Body of pancreas (tissue), 4 donors: ENCODE results near the gene NAPG. TPM values are rescaled to one million over a fixed set of nuclear protein-coding genes. Genes with fewer than 3 reads are reported as not detected.
"Not testable (repeated sequence)": the region's sequence is repeated elsewhere in the genome, so short reads cannot be mapped to it uniquely, and the experiment has no call there.

Experiments used
- ATAC-seq: fragments of 150-250 bp; one replicate; pipeline ENCODE4 v1.9.1; 2016
- DNase-seq, 4 donors: peaks; one replicate each; pipeline ENCODE4 v3.0.0-alpha.2; 2019
- H3K27ac ChIP-seq, 4 donors: fragments of 200-600 bp; sonication (generic); 1 replicate in 3 of 4; 2 replicates in 1 of 4; pipeline versions ENCODE4 v1.5.1 to v1.6.1; 2016 to 2019; ENCODE audit warnings: mild to moderate bottlenecking in 1 of 4, mixed read lengths in 1 of 4, moderate library complexity in 1 of 4
- H3K27me3 ChIP-seq, 2 donors: fragments of 200-600 bp; sonication (generic); one replicate each; pipeline ENCODE4 v1.6.0; 2016; ENCODE audit warnings: mild to moderate bottlenecking in 1 of 2
- H3K36me3 ChIP-seq, 2 donors: fragments of 200-600 bp; sonication (generic); replicated peaks in 1 of 2; 2 replicates each; pipeline ENCODE4 v1.5.1; 2016; ENCODE audit warnings: low read depth in 2 of 2; ENCODE audit not compliant: insufficient read depth in 1 of 2
- H3K4me1 ChIP-seq: fragments of 200-600 bp; sonication (generic); one replicate; pipeline ENCODE4 v1.6.0; 2016
- H3K4me3 ChIP-seq, 2 donors: fragments of 200-600 bp; sonication (generic); 1 replicate in 1 of 2; 2 replicates in 1 of 2; pipeline ENCODE4 v1.5.1; 2016 to 2019
- H3K9me3 ChIP-seq, 3 donors: fragments of 200-600 bp; sonication (generic); 1 replicate in 2 of 3; 2 replicates in 1 of 3; pipeline ENCODE4 v1.5.1; 2016
- POLR2A ChIP-seq, 3 donors: fragments of 450-650 bp; IDR thresholded peaks; one replicate each; pipeline ENCODE4 v1.6.1; 2016; ENCODE audit warnings: antibody characterized with exemption in 3 of 3, mild to moderate bottlenecking in 2 of 3
- WGBS, 2 donors: methylation state at CpG; one replicate each; pipeline ENCODE4 v1.1.5; 2017; 5-methylcytosine and 5-hydroxymethylcytosine counted together
- intact Hi-C: fragments of 100-400 bp; cut with DNase I; formaldehyde crosslinking; loops from one replicate; pipeline ENCODE4 v1.15.1; 2023
- total RNA-seq, 2 donors: library from RNA; depleted of rRNA; stranded (reverse); fragments of >200 nt; gene quantifications; one replicate each; pipeline ENCODE4 v1.1.0, GENCODE V29; 2016
- TF ChIP-seq, protein P1 (sequence below), 7 experiments: fragments of 450-650 bp in 4 of 7; fragments of 200-600 bp in 3 of 7; sonication (generic) in 3 of 7; IDR thresholded peaks; one replicate each; pipeline ENCODE4 v1.5.1; 2016 to 2019; ENCODE audit warnings: antibody characterized with exemption in 7 of 7

The NAPG gene
- total RNA-seq, 2 donors from 2014 or later: 22.4 to 27.5 TPM

DNA sequence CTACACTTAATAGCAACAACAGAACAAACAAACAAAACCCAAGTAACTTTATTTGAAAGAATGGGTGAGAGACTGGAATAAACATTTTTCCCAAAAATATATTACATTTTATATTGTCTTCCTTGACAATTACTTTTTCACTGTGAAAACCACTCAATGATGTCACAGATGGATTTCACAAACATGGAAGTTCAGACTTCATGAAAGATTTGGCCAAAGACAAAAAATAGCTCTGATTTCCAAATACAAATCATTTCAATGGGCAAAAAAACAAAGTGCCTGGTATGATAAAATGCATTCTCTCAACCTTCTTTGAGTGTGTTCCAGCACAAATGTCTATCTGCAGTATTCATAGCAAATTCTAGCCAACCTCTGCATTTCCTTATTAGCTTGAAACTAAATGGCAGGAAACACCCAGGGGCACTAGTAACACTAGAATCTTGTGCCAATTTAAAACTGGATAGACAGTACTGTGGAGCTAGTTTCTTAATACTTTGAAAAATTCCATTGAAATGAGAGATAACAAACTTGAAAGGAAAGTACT lies 28.5 kb upstream of the NAPG start:
- Histone ChIP-seq H3K9me3 (no peaks in the 10 kb centered on the region), H3K36me3 (no peaks in the 10 kb centered on the region), H3K4me1 (no peaks in the 10 kb centered on the region), H3K27ac (no peak overlapping the region), H3K4me3 (no peak overlapping the region), H3K27me3 (no peaks in the 10 kb centered on the region)
- intact Hi-C loops: no loop called here
- DNase-seq (no peak), ATAC-seq (no peak)
- no peak for TF ChIP-seq POLR2A (IDR thresholded peaks at IDR 0.05)
- TF ChIP-seq, protein P1, sequence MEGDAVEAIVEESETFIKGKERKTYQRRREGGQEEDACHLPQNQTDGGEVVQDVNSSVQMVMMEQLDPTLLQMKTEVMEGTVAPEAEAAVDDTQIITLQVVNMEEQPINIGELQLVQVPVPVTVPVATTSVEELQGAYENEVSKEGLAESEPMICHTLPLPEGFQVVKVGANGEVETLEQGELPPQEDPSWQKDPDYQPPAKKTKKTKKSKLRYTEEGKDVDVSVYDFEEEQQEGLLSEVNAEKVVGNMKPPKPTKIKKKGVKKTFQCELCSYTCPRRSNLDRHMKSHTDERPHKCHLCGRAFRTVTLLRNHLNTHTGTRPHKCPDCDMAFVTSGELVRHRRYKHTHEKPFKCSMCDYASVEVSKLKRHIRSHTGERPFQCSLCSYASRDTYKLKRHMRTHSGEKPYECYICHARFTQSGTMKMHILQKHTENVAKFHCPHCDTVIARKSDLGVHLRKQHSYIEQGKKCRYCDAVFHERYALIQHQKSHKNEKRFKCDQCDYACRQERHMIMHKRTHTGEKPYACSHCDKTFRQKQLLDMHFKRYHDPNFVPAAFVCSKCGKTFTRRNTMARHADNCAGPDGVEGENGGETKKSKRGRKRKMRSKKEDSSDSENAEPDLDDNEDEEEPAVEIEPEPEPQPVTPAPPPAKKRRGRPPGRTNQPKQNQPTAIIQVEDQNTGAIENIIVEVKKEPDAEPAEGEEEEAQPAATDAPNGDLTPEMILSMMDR (IDR thresholded peaks at IDR 0.05): no peak

DNA sequence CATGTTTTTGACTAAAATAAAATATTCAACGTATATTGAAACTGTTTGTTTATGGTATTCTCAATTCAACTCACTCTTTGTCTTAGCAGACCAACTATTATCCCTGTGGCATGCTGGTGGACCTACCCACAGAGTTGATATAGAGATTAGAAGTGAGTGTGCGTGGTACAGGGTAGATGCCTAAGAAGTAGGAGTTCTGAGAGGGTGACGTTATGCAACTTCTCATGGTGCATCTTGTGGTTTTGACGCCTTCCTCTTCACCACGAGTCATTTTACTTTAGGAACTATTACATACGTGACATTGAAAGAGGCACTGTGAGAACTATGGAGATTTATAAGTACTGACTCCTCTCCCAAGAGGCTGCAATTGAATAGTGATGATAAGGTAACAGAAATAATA lies 26.6 kb upstream of the NAPG start:
- WGBS, 2 donors: 68 to 76% methylated on average over 6 of the region's 6 CpGs

DNA sequence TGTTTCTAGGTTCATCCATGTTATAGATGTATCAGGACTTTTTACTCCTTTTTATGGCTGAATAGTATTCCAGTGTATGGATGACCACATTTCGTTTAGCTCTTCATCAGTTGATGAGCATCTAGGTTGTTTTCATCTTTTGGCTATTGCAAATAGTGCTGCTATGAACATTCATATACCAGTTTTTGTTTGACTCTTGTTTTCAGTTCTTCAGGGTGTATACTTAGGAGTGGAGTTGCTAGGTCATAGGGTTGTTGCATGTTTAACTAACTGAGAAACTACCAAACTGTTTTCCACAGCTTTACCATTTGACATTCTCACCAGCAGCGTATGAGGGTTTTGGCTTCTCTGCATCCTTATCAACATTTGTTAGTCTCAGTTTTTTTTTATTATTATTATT lies 25.8 kb upstream of the NAPG start:
- ATAC-seq: no peak
- Histone ChIP-seq H3K27me3 (no peaks in the 10 kb centered on the region), H3K36me3 (no peaks in the 10 kb centered on the region), H3K9me3 (no peaks in the 10 kb centered on the region), H3K4me3 (no peak overlapping the region), H3K4me1 (no peaks in the 10 kb centered on the region), H3K27ac (no peak overlapping the region)
- intact Hi-C loops: no loop called here
- 46 to 90% methylated on average over 2 of the region's 2 CpGs for WGBS, 2 donors
- no peak for TF ChIP-seq POLR2A (IDR thresholded peaks at IDR 0.05)
- TF ChIP-seq, protein P1 (IDR thresholded peaks at IDR 0.05): no peak
- no peak for DNase-seq

More for the DNA sequence above, 26.6 kb upstream of the NAPG start:
- Histone ChIP-seq H3K4me1 (no peaks in the 10 kb centered on the region), H3K9me3 (no peaks in the 10 kb centered on the region), H3K36me3 (no peaks in the 10 kb centered on the region), H3K27ac (no peak overlapping the region), H3K4me3 (no peak overlapping the region), H3K27me3 (no peaks in the 10 kb centered on the region)
- no peak for TF ChIP-seq POLR2A (IDR thresholded peaks at IDR 0.05)
- TF ChIP-seq, protein P1 (IDR thresholded peaks at IDR 0.05): no peak
- DNase-seq (no peak), ATAC-seq (no peak)
- intact Hi-C loops: no loop called here

DNA sequence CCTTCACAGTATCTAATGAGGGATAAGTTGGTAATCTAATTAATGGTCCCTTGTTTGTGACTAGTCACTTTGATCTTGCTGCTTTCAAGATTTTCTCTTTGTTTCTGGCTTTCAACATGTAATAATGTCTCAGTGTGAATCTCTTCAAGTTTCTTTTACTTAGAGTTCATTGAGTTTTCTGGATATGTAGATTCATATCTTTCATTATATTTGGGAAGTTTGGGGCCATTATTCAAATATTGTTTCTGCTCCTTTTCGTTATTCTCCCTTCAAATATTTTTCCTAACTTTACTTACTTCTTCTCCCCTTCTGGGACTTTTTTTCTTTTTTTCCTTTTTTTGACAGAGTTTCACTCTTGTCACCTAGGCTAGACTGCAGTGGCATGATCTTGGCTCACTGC lies 21.1 kb upstream of the NAPG start:
- ATAC-seq (no peak), DNase-seq (no peak)
- H3K9me3 ChIP-seq: peaks cover 0 to 7% (median 0%) of the 10 kb centered on the region in 3 donors
- no peak overlapping the region for H3K27ac ChIP-seq
- H3K27me3 ChIP-seq: no peaks in the 10 kb centered on the region
- no peaks in the 10 kb centered on the region for H3K4me1 ChIP-seq
- H3K36me3 ChIP-seq: no peaks in the 10 kb centered on the region
- intact Hi-C loops: no loop called here
- 58 to 66% methylated on average over 1 of the region's 1 CpG for WGBS, 2 donors
- H3K4me3 ChIP-seq: no peak overlapping the region
- TF ChIP-seq, protein P1 (IDR thresholded peaks at IDR 0.05): no peak
- no peak for TF ChIP-seq POLR2A (IDR thresholded peaks at IDR 0.05)

DNA sequence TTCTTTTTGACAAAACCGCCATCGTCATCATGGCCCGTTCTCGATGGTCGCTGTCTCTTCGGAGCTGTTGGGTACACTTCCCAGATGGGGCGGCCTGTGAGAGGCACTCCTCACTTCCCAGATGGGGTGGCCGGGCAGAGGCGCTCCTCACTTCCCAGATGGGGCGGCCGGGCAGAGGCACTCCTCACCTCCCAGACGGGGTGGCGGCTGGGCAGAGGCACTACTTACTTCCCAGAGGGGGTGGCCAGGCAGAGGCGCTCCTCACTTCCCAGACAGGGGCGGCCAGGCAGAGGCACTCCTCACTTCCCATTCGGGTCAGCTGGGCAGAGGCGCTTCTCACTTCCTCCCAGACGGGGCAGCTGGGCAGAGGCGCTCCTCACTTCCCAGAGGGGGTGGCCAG lies 19.9 kb upstream of the NAPG start:
- ATAC-seq, H3K27me3 ChIP-seq, H3K27ac ChIP-seq, H3K36me3 ChIP-seq, intact Hi-C loops, H3K9me3 ChIP-seq, H3K4me1 ChIP-seq, DNase-seq, H3K4me3 ChIP-seq: not testable (repeated sequence)
- WGBS, 2 donors: 85 to 93% methylated on average over 11 to 16 of the region's 19 CpGs
